ENCODE measurements around the gene UQCRC1.

The UQCRC1 gene

DNA sequence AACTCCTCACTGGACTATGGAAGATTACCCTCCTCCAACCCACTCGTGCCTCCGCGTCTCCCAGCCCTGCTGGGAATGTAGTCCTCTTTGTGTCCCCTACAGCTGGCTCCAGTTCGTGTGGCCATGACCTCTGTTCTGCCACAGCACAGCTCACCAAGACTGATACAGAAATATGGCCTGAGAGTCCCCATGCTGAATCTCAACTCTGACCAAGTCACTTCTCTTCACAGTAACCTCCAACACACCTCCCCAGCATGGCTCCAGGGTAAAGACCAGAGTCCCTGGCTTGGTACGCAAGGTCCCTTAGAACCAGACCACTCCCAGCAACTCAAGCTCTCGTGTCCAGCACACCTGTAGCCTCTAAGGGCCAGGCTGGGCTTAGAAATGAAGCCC is 12.0 kb downstream of the UQCRC1 start:
- no peak for DNase-seq

DNA sequence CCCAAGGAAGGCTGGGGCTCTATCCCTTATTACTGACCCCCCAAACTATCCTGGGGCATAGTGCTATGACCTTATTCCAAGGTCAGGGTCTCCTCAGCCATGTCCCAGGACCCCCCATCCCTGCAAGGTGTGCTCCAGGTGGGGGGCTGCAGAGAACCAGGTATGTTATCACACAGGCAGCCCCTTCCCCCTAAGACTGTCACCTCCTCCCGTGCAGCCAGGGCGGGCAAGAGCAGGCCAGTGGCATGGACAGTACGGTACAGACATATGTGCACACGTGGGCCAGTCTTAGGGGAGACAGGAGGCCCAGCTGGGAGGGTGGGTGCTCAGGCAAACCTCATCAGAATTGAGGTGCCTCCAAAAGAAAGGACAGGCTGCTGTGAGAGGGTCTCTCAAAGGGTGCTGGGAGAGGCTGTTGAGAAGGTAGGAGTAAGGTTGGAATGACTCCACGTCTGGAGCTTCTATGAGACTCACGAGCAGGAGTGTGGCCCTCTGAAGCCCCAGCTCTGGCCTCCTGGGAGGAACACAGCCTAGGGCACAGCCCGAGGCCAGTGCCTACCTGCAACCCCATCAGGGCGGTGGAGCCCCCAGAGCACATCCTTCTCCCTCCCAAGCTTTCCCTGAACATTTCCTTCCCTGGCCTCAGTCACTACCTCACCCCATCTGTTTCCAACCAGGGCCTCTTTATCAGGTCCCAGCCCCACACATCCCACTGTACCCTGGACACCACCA is 12.6 kb downstream of the UQCRC1 start:
- no peak for DNase-seq

DNA sequence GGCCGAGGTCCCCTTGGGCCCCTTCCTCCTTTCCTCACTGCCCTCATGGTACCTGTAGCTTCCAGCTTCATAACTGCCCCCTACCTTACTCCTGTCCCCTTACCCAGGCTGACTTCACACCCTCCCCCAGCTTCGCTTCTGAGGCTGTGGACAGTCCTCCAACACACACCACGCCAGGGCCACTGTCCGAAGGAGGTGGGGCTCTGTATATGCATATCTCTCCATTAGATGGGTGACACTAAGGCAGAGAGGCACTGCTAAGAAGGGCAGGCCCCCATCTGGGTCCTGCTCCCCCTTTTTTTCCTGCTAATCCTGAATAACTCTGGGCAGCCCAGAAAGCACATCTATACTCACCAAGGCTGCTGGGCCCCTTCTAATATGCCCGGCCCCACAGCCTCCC is 13.3 kb downstream of the UQCRC1 start:
- DNase-seq = no peak

DNA sequence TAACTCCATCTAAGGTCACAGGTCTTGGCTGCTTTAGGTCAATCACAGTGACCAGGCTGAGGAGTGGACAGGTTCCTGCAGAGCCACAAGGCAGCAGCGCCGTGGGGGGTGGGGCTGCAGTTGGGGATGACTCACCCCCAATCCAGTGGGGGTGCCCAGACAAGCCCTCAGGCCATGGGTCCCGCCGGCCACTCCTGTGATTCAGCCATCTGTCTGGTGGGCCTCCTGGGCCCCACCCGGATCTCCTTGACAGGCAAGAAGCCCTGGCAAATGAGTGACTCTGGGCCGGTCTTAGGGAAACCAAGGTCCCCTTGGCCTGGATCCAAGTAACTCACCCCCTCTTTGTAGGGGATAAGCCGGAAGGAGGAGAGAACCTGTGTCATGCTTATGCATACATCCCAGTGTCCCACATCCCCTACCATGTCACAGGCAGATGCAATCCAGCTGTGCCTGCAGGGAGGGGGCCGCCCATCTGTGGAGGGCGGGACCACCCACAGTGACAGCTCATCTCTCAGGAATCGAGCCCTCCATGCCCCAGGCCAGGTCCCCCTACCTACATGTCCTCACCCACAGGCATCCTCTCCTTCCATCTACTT is 13.8 kb downstream of the UQCRC1 start:
- DNase-seq = no peak

DNA sequence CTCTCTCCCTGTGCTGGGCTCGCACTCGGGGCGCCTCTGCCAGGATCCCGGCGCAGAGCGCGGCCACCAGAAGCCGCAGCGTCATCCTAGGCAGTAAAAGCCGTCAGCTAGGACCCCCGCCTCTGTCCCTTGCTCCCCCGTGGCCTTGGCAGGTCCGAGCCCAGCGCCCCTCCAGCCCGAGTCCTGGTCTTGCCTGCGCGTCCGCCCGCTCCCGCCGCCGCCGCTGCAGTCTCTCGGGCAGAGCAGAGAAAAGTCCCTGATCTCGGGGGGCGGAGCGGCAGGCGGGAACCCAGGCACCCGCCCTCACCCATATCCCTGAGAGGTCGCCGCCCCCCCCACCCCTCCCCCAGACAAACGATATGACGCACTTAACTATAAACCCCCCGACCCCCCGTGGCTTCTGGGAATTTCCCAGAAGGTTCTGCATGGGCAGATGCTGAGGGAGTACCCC is 14.3 kb downstream of the UQCRC1 start, which contains the start of gene COL7A1:
COL7A1 (minus strand) TSS at position 255 of the 451 bp plus-strand sequence; CDS start at position 85, 170 bp downstream.
- no peak for DNase-seq

DNA sequence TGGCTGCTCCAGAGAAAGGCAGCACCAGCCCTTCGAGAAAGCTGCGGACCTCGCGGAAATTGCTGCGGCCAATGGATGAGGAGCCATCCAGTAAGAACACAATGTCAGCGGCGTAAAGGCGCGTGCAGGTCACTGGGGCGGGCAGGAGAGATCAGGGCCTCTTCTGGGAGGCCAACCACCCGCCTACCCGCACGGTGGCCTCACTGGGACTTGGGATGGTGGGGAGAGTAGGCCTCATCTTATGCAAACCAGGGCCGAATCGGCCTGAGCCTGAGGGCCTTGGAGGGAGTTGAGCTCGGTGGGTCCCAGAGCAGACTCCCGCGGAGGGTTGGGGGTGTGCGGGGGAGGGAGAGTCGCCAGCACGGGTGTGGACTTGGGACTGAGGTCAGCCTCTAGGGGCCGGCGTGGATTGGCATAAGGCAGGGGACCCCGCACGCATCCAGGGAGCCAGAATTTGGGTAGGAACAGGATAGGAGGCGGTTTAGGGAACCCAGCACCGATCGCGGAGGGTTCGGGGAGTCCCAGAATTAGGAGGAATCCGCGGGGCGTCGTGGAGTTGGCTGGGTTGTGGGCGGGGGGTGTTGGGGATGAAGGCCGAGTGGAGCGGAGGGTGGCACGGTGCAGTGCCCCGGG is 14.9 kb downstream of the UQCRC1 start:
- DNase-seq = no peak

DNA sequence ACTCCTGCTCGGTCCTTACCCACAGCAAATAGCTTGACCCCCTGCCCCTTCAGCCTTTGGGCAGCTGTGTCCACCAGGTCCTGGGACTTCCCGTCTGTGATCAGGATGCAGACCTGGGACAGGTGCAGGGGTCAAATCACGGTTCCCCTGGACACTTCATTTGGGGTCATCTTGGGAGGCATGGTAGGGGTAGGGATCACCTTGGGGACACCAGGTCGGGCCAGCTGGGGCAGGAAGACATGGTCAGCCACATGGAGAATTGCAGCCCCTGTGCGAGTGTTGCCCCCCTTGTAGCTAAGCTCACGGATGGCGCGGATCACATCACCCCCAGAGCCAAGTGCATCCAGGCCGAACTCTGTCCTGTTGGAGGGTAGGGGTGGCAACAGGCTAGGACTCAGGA is 16.1 kb downstream of the UQCRC1 start:
- DNase-seq = no peak

DNA sequence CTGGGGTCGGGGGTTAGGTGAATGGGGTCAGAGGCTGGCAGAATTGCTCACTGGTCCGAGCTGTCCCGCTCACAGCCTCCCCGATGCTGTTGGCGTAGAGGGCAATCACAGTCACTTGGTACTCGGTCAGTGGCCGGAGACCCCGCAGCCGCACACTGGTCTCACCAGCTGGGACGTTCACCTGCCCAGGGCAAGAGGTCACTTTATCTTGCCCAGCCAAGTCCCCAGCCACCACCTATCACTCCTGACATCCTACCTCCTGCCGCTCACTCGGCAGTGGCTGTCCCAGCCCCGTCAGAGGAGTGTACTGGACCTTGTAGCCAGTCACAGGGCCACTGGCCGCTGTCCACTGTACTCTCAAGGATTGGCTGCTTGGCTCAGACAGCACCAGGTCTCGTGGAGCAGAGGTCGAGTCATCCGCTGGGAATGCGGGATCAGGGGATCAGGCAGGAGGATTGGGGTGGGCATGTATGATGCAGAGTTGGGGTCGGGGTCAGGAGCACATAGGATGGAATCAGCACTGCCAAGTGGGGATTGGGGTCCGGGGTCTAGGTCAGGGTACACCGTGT is 16.8 kb downstream of the UQCRC1 start:
- no peak for DNase-seq

DNA sequence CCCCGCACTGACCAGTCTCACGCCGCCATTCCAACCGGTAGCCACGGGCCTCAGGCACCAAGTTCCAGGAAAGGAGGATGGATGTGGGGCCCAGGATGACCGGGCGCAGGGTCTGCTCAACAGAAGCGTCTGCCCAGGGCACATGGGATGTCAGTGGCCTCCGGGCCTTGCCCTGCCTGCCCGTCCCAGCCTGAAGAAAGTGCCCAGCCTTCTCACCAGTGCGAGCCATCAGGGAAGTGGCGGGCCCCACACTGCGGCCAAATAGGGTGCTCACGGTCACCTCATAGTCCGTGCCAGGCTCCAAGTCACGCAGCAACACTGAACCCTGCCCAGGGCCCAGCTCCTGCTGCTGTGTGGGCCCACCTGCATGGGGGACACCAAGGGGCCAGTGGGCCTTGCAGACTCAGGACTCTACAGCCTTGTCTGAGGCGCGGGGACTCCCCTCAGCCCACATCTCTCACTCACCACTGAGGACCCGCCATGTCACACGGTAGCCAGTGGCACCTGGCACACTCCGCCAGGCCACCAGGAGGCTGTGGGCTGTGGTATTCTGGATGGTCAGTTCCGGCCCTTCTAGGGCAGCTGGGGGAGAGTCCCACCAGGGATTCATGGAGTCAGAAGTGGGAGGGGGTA is 17.4 kb downstream of the UQCRC1 start:
- no peak for DNase-seq

DNA sequence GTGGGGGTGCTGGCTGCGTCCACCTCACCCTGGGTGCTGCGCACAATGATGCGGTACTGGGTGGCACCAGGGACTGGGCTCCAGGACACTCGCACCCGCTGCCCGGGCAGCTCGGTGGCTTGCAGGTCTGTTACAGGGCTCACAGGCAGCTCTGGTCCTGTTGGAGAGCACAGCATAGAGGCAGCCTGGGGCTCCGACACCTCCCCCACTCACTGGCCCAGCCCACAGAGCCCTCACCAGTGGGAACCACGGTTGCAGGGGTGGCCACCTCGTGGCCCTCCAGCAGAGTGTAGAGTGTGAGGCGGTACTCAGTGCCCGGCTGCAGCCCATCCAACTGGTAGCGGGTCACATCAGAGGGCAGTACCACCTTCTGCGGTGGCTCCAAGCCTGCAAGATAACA is 18.0 kb downstream of the UQCRC1 start:
- no peak for DNase-seq

DNA sequence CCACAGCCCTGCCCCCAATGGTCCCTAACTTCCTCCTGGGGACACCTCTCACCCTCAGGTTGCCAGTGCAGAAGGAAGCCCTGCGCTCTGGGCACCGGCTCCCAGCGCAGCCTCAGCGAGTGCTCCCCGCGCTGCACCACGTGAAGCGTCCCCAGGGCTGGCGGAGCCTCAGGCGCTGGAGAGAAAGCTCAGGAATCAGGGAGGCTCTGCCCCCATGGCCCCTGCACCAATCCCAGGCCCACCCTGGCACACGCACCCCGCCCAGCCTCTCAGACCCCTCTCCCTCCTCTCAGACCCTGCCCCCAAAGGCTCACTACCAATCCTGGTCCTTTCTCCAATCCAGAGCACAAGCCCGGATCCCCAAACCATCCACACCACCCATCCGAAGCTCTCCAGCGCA is 21.2 kb downstream of the UQCRC1 start:
- no peak for DNase-seq

DNA sequence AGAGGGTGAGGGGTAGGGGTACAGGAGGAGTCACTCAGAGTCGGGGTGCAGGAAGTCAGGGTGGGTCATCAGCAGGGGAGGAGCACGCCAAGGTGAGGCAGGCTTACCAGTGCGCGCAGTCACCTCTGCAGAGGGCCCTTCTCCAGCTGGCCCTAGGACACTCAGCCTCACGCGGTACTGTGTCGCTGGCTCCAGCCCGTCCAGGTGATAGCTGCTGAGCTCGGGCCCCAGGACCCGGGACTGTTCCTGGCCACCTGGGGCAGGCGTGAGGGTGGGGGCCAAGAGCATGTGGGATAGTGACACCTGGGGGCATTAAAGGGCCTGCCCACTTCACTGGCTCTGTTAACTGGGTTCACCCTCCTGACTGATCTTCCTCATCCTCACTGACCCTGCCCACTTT is 21.8 kb downstream of the UQCRC1 start:
- no peak for DNase-seq

DNA sequence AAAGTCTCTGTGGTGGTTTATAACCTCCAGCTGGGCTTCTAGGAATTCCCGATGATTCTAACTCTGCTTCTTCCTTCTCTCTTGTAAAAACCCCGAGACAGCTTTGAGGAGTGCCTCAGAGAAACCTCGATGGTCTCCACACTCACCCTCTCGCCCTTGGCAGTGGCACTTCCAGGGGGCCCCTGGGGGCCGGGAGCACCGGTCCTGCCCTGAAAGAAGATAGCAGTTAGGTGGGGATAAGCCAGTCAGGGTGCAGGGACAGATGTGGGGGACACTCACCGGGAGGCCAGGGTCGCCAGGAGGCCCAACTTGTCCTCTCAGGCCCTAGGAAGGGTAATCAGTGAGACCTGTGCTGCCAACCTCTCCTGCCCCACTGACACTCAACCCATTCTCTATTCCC is 24.0 kb downstream of the UQCRC1 start:
- DNase-seq = no peak

DNA sequence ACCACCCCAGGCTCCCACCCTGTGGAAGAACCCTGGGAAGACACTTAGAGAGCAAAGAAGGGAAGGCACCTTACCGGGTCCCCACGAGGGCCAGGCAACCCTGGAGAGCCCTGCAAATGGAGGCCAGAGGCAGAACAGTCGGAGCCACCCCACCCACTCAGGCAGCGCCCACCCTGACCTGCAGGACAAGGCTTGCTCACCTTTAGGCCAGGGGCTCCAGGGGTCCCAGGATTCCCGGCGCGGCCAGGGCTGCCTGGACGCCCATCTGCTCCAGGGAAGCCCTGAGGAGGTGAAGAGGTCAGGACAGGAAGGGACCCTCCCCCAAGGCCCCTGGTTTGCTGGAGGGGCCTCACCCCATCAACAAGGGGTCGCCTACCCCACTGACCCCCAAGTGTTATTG is 24.6 kb downstream of the UQCRC1 start:
- DNase-seq = no peak

DNA sequence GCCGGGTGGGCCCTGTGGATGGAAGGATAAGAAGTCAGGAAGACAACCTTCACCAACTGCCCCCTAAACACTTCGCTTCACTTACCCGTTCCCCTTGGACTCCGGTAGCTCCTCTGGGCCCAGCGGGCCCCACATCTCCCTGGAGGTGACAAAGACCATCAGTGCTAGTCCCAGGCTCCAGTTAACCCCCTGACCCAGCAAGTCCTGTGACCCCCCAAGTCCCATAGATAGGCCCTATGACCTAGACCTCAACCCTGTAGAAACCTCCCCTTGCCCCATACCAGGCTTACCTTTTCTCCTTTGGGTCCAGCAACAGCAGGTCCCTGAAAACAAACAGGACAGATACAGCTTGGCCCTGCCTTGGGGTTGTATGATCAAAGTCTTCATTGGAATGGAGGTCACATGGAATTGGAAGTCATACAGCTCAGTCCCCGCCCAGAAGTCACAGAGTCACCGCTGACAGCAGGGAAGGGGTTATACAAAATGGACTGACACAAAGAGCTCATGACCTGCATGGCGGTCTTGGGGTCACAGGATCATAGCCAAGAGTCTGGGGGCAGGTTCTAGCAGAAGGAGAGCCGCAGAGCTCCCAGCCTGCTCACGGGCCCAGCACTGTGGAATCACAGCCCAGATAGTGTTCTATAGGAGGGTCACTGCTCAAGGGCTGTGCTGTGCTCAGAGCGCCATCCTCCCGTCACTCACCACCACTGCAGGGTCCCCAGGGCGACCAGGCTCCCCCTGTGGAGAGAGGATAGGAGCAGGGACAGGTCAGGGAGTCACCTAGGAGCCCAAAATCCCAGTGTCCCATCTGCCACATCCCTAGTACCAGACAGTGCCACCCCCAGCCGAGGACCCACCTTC is 27.6 kb downstream of the UQCRC1 start:
- DNase-seq = no peak

DNA sequence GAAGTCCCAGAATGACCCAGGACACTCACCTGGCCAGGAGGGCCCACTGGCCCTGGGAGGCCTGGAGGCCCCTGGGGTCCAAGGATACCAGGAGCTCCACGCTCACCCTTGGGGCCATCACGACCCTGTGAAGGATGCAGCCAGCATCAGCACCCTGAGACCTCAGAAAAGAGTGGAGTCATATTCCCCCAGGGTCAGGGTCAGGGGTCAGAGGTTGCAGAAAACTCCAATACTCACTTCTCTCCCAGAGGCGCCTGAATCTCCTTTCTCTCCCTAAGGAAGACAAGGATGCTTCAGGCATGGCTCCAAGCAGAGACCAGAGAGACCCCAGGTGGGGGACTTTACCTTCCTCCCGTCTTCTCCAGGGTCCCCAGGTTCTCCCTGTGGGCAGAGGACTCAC is 32.8 kb downstream of the UQCRC1 start:
- no peak for DNase-seq

DNA sequence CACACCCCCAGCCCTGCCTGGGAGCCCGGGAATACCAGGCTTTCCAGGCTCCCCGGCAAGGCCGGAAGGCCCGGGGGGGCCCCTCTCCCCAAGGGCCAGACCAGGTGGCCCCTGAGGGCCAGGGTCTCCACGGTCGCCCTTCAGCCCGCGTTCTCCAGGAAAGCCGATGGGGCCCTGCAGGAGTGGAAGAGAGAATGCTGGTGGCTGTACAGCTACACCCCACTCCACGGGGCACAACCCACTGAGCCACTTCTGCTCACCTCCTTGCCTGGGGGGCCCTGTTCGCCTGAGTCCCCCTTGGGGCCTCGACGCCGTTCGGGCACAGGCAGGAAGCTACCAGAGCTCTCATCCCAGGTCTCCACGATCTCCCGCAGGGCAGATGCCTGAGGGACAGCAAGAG is 34.1 kb downstream of the UQCRC1 start:
- no peak for DNase-seq

DNA sequence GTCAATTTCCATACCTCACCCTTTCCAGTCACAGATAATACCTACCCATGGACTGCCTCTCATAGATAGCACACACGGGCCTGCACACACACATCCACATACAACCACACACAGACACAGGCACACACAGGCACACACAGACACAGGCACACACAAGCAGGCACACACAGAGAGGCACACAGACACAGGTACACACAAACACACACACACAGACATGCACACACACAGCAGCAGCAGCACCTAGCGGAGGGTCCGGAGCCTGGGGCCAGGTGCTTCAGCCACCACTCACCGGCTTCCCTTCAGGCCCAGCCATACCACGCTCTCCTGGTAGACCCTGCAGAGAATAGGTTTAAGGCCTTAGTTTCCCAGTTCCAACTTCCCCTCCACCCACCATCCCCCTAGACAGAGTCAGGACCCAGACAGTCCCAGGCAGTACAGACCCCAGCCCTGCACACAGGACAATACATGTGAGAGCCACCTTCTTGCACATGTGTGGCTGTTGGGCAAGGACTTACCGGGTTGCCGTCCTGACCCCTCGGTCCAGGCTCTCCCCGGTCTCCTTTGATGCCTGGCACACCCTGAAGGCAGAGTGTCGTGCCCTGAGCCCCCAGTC is 35.4 kb downstream of the UQCRC1 start:
- no peak for DNase-seq

DNA sequence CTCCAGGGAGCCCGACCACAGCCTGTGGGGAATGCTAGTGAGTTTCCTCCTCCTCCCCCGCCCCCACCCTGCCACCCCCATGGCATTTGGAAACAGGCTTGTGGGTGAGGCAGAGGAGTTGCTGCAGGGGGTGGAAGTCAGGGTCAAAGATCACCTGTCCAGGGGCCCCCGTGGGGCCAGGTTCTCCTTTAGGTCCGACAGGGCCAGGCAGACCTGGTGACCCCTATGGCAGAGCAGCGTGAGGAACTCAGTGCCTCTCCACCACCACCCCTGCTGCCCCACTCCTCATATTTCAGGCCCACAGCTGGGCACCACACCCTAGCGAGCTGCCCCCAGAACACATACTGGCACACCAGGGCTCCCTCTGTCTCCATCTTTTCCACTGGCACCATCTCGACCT is 36.9 kb downstream of the UQCRC1 start:
- DNase-seq = no peak

DNA sequence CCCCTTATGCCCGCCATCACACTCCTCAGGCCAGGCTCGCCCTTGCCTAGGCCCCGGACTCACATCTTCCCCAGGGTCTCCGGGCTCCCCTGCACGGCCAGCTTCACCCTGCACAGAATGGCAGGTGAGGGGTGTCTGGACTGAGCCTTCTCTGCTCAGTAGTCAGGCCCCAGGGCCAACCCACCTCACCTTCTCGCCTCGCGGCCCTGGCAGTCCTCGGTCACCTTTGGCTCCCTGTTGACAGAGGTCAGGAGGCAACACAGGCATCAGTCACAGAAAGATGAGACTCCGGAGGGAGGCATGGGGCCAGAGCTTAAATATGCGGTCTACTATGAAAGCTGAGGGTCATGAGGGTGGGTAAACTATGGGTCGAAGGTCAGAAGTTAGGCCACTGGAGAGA is 37.5 kb downstream of the UQCRC1 start:
- no peak for DNase-seq

DNA sequence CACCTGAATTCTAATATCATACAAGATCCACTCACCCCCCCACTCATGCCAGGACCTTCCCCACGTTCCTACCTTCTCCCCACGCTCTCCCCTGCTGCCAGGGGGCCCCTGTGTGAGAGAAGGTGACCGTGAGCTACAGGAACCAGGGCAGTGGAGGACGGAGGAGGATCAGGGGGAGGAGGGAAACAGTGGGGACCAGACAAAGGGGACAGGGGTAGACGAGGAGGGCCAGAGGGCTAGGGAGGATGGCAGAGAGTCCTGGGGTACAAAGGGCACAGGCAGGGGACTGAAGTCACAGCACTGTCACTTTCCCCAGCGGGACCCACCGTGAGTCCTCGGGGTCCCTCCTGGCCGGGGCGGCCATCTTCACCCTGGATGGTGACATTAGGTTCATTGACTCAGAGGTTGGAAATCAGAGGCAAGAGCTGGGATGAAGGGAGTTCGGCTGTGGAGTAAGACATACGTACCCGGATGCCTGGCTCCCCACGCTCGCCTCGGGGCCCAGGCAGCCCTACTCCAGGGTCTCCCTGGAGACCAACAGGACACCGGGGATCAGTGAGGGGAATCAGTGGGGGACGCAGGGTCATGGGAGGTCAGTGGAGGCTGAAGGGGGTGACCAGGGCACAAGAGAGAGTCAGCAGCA is 39.5 kb downstream of the UQCRC1 start:
- no peak for DNase-seq

DNA sequence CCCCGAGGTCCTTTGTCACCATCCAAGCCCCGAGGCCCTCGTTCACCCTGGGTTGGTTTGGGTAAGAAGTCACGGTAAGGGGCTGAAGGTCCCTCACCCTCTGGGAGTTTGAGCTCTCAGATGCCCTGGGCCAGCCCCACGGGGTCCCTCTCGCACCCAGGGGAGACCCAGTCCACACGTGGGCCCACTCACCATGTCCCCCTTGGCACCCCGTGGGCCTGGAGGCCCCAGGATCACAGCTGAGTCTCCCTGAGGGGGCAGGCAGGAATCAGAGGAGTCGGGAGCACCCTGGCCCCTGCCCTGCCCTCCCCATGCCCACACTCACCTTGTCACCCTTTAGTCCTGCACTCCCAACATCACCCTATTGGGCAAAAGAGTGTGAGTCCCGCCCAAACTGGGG is 40.0 kb downstream of the UQCRC1 start:
- DNase-seq = no peak

All from NCI-H1105 (cell line).